Thyroid gland (tissue), 4 donors: ENCODE data around the gene INCENP.

ENCODE experiments used
- POLR2A ChIP-seq, 2 donors: fragments of 450-650 bp; IDR thresholded peaks; one replicate each; pipeline ENCODE4 v1.6.1; 2017; ENCODE audit warnings: antibody characterized with exemption in 2 of 2, mild to moderate bottlenecking in 2 of 2, moderate library complexity in 1 of 2
- TF ChIP-seq, protein P1 (sequence below), 6 experiments: fragments of 200-600 bp in 3 of 6; fragments of 450-650 bp in 3 of 6; sonication (generic) in 3 of 6; IDR thresholded peaks; one replicate each; pipeline ENCODE4 v1.5.1; 2016 to 2019; ENCODE audit warnings: antibody characterized with exemption in 6 of 6, mild to moderate bottlenecking in 2 of 6, inconsistent platforms in 1 of 6, moderate library complexity in 1 of 6

DNA sequence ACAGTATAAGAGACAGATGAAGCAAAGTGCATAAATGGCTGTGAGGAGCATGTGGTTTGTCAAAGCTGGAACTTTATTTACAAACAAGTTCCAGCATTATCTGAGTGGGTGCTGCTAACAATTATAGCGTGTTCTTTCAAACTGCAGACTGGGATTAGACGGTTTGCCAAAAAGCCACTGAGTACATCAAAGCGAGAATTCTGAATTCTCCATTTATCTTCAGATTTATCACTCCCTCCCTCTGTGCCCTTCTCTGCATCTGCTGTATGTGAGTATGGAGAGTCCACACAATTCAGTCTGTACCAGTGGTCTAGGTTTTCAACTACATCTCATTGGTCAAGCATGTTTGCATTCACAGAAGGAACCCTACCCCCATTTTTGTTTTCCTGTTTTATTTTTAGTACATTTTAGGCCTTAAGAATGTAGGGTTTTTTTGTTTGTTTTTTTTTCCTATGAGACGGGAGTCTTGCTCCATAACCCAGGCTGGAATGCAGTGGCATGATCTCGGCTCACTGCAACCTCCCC is 18.1 kb upstream of the INCENP start:
- TF ChIP-seq, protein P1, sequence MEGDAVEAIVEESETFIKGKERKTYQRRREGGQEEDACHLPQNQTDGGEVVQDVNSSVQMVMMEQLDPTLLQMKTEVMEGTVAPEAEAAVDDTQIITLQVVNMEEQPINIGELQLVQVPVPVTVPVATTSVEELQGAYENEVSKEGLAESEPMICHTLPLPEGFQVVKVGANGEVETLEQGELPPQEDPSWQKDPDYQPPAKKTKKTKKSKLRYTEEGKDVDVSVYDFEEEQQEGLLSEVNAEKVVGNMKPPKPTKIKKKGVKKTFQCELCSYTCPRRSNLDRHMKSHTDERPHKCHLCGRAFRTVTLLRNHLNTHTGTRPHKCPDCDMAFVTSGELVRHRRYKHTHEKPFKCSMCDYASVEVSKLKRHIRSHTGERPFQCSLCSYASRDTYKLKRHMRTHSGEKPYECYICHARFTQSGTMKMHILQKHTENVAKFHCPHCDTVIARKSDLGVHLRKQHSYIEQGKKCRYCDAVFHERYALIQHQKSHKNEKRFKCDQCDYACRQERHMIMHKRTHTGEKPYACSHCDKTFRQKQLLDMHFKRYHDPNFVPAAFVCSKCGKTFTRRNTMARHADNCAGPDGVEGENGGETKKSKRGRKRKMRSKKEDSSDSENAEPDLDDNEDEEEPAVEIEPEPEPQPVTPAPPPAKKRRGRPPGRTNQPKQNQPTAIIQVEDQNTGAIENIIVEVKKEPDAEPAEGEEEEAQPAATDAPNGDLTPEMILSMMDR (IDR thresholded peaks at IDR 0.05): no peak
- TF ChIP-seq POLR2A (IDR thresholded peaks at IDR 0.05): no peak
